HFF-Myc (cell line): ENCODE results near the gene UQCRHL.

Experiments
- DNase-seq: peaks from one replicate; pipeline ENCODE4 v3.0.0-alpha.2; 2011; ENCODE audit warnings: low read depth; ENCODE audit errors: extremely low read depth
- H3K4me3 ChIP-seq: replicated peaks from 2 replicates; pipeline ENCODE4 v1.5.1; 2011; ENCODE audit warnings: low read depth, mild to moderate bottlenecking, control low read depth, low read length
- CTCF ChIP-seq: IDR thresholded peaks from 2 replicates; pipeline ENCODE4 v1.5.1; 2012; ENCODE audit warnings: mild to moderate bottlenecking, low read depth, low read length, control low read depth; ENCODE audit errors: missing control alignments

The UQCRHL gene

DNA sequence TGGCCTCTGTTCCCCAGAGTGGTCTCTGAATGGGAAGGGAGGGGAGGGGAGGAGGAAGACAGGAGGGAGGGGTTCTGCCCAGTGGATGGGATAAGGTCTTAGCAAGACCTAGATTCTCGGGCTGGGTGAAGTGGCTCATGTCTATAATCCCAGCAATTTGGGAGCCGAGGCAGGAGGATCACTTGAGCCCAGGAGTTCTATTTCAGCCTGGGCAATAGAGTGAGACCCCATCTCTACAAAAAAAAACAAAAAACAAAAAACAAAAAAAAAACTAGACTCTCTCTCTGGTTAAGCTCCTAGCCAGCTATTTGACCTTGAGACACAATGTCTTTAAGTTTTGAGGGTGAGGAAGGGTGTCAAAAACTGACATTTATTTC lies 11.4 kb downstream of the UQCRHL start:
- no peak for TF ChIP-seq CTCF
- no peak overlapping the region for H3K4me3 ChIP-seq
- DNase-seq = no peak

- DNase-seq = no peak
- TF ChIP-seq CTCF = no peak
- no peak overlapping the region for H3K4me3 ChIP-seq
Measured at GRCh38 chr1:15788624-15789301, 18.7 kb downstream of the UQCRHL start.

DNA sequence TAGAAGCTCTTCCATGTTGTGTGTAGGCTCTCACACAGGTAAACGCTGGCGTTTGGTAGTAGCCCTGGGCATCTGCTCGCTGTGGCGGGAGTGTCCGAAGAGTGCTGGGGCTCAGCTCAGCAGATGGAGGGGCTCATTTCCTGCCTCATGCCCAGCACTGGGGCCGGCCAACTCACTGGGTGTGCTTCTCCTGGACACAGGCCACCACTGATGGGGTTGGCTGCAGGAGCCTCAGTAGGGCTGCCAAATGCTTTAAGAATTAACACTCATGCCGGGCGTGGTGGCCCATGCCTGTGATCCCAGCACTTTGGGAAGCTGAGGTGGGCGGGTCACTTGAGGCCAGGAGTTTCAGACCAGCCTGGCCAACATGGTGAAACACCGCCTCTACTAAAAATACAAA lies 20.9 kb downstream of the UQCRHL start:
- no peak for TF ChIP-seq CTCF
- no peak overlapping the region for H3K4me3 ChIP-seq
- no peak for DNase-seq

DNA sequence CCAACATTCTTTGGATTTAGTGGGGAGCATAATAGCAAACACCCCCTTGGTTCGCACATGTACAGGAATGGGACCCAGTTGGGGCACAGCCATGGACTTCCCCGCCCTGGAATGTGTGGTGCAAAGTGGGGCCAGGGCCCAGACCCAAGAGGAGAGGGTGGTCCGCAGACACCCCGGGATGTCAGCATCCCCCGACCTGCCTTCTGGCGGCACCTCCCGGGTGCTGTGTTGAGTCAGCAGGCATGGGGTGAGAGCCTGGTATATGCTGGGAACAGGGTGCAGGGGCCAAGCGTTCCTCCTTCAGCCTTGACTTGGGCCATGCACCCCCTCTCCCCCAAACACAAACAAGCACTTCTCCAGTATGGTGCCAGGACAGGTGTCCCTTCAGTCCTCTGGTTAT lies 21.8 kb downstream of the UQCRHL start:
- no peak for DNase-seq
- no peak overlapping the region for H3K4me3 ChIP-seq
- TF ChIP-seq CTCF = no peak

DNA sequence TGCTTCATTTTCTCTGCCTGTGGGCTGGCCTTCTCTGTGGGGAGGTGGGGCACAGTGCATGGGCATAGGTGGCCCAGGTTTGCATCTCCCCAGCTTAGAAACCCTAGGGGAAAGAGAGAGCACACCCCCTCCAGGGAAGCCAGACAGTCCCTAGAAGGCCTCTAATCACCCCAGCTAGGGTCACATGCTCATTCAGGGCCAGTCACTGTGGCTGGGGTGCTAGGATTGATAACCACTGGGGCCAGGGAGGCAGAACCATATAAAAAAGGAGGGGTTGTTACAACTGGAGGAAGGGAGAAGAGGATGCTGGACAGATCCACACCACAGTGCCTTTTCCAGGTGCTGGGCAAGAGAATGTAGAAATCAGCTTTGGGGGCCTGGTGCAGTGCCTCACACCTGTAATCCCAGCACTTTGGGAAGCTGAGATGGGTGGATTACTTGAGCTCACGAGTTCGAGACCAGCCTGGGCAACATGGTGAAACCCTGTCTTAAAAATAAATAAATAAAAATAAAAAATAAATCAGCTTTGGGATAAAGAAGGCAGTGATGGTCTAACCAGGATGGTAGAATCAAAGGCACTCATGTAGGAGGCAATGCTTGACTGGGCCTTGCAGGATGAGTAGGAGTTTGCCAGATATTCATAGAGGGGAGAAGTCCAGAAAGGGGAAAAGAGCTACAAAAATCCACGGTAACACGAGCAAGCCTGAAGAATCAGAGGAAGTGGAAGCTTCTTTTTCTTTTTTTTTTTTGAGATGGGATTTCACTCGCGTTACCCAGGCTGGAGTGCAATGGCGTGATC lies 29.3 kb downstream of the UQCRHL start:
- H3K4me3 ChIP-seq = no peak overlapping the region
- no peak for TF ChIP-seq CTCF
- DNase-seq = no peak

- DNase-seq = no peak
- no peak overlapping the region for H3K4me3 ChIP-seq
- TF ChIP-seq CTCF = no peak
Measured at GRCh38 chr1:15775706-15776105, 31.7 kb downstream of the UQCRHL start.
